HG03066 (cell line): ENCODE results near the gene KRT3.

Source experiments
- ATAC-seq: cut with Tn5 transposase; IDR thresholded peaks from one replicate; pipeline ENCODE4 v1.9.1; 2021; ENCODE audit warnings: low read depth; ENCODE audit not compliant: unreplicated experiment

The KRT3 gene

GRCh38 chr12:52742822-52743457 is 53.0 kb downstream of the KRT3 start:
- no peak for ATAC-seq

- ATAC-seq, result no peak
Observed at GRCh38 chr12:52742196-52742580, 53.7 kb downstream of the KRT3 start.

GRCh38 chr12:52741375-52742195 is 54.3 kb downstream of the KRT3 start:
- ATAC-seq, result no peak

DNA sequence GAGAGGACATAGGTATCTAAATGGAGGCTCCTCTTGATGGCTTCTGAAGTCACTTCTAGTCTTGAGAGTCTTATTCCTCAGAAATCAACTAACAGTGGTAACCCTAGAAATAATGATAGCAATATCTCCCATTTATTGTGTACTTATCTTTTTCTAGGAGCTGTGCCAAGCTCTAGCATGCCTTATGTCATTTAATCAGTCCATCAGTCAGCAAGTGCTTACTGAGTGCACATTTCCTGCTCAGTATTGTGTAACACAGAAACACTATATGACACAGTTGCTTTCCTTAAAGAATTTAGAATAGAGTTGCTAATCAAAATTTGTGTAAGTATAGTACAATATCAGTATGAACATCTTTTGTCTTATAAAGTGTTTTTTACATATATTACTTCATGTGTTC is 55.3 kb downstream of the KRT3 start:
- ATAC-seq, result no peak

DNA sequence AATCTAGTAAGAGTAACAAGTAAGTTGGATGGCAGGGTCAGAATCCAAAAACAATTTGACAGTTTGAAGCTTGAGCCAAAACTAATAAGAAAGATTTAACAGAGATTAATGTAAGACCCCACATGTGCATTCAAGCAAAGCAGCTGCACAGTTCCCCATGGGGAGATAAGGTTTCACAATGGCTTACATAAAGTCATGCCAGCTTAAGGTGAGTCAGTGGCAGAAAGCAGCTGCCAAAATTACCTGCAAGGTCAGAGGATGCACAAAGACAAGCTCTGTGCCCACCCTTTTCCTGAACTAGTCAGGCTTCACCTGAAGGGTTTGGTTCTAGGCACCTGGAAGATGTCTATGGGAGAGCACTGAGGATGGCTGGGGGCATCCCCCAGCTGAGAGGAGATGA is 56.0 kb downstream of the KRT3 start:
- ATAC-seq, result no peak
